ENCODE measurements around the gene LRRC8B. TPM values are rescaled to one million over a fixed set of nuclear protein-coding genes. Genes with fewer than 3 reads are reported as not detected.

Gene LRRC8B
- total RNA-seq, 1 donor from 2014 or later = 19.1 TPM

DNA sequence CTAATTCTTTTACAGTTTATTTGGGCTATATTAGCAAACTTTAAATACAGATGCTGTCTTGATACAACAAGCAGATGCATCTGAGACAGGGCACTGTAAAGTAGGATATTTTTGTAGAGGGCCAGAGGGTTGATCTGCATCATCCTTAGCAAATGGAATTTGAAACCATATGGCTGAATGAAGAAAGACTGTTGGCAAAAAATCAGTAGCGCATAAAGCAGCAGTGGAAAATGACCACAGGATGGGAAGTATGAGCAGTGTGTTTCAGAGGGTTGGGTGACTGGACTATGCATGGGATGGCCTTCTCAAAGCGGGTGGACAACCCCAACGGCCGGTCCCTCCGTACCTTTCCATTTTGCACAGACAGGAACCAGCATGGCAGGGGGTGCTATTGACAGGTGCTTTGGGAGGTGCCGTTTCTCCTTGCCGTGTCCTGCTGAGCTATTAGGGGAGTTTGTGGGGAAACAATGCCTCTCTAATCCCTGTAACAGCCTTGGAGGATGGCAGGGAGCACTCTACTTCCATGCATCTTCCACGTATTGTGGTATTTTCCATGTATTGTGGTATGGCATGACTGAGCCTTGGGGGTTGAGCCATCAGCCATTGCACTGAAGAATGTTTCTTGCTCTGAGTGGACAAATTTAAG, 5.9 kb downstream of the LRRC8B start:
- TF ChIP-seq, protein P1, sequence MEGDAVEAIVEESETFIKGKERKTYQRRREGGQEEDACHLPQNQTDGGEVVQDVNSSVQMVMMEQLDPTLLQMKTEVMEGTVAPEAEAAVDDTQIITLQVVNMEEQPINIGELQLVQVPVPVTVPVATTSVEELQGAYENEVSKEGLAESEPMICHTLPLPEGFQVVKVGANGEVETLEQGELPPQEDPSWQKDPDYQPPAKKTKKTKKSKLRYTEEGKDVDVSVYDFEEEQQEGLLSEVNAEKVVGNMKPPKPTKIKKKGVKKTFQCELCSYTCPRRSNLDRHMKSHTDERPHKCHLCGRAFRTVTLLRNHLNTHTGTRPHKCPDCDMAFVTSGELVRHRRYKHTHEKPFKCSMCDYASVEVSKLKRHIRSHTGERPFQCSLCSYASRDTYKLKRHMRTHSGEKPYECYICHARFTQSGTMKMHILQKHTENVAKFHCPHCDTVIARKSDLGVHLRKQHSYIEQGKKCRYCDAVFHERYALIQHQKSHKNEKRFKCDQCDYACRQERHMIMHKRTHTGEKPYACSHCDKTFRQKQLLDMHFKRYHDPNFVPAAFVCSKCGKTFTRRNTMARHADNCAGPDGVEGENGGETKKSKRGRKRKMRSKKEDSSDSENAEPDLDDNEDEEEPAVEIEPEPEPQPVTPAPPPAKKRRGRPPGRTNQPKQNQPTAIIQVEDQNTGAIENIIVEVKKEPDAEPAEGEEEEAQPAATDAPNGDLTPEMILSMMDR (IDR thresholded peaks at IDR 0.05) = no peak
- Mint-ChIP-seq H3K27ac (no peak overlapping the region), H3K4me1 (peaks cover 6% of the 10 kb centered on the region), H3K4me3 (no peak overlapping the region), H3K27me3 (no peaks in the 10 kb centered on the region), H3K36me3 (ENCODE audit: low read depth) (peaks cover 8% of the 10 kb centered on the region), H3K9me3 (no peaks in the 10 kb centered on the region)
- POLR2A ChIA-PET = no interaction called here
- intact Hi-C loops (cut with micrococcal nuclease) = no loop called here
- ATAC-seq (ENCODE audit: low read depth) = no peak
- CTCF ChIA-PET = no interaction called here
- no peak for DNase-seq

DNA sequence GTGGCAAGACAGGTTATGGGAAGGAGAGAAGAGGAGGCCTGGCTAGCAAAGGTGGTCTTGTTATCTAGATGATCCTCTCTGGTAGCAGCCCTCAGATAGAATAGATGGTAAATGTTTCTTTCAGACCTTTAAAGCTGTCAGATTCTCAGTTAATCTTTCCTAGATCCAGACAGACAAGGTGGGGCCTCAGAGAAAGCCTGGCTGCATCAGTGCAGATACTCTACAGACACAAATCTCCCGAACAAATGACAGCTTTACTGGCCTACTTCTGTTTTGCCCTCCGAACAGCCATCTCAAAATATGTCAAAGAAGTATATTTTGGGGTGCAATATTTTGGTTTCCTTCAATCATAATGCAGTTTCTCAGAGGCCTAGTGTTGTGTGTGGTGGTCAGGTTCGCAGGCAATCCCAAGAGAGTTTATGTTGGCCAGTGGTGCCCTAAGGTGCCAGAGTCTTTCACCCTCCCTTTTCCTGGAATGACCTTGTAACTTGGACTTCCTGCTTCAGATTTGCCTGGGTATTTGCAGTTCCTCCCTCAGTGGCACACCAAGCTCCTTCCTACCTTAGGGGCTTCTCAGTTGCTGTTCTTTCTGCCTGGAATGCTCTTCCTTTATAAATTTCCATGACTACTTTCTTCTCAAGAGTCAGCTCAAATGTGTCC, 7.0 kb downstream of the LRRC8B start:
- no peaks in the 10 kb centered on the region for H3K27me3 Mint-ChIP-seq
- H3K9me3 Mint-ChIP-seq = no peaks in the 10 kb centered on the region
- H3K4me1 Mint-ChIP-seq = no peaks in the 10 kb centered on the region
- POLR2A ChIA-PET = no interaction called here
- DNase-seq (no peak), ATAC-seq (ENCODE audit: low read depth) (no peak)
- CTCF ChIA-PET = no interaction called here
- intact Hi-C loops (cut with micrococcal nuclease) = no loop called here
- no peak overlapping the region for H3K4me3 Mint-ChIP-seq
- TF ChIP-seq, protein P1 (IDR thresholded peaks at IDR 0.05) = no peak
- H3K36me3 Mint-ChIP-seq (ENCODE audit: low read depth) = peaks cover 10% of the 10 kb centered on the region
- H3K27ac Mint-ChIP-seq = no peak overlapping the region

DNA sequence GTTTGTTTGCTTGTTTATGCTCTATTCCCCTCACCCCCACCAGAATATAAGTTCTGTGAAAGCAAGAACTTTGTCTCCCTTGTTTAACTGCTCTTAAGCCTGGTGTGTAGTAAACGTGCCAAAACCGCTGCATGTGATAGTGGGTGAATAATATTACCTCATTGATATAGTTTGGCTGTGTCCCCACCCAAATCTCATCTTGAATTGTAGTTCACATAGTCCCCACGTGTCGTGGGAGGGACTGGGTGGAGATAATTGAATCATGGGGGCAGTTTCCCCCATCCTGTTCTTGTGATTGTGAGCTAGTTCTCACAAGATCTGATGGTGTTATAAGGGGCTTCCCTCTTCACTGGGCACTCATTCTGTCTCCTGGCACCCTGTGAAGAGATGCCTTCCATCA, 7.6 kb downstream of the LRRC8B start:
- Mint-ChIP-seq H3K27me3 (no peaks in the 10 kb centered on the region), H3K4me3 (no peak overlapping the region), H3K9me3 (no peaks in the 10 kb centered on the region), H3K27ac (no peak overlapping the region), H3K36me3 (ENCODE audit: low read depth) (peaks cover 10% of the 10 kb centered on the region), H3K4me1 (peaks cover 4% of the 10 kb centered on the region)
- TF ChIP-seq, protein P1 (IDR thresholded peaks at IDR 0.05) = no peak
- ATAC-seq (ENCODE audit: low read depth) (no peak), DNase-seq (no peak)
- CTCF ChIA-PET = no interaction called here
- POLR2A ChIA-PET = no interaction called here
- intact Hi-C loops (cut with micrococcal nuclease) = no loop called here

DNA sequence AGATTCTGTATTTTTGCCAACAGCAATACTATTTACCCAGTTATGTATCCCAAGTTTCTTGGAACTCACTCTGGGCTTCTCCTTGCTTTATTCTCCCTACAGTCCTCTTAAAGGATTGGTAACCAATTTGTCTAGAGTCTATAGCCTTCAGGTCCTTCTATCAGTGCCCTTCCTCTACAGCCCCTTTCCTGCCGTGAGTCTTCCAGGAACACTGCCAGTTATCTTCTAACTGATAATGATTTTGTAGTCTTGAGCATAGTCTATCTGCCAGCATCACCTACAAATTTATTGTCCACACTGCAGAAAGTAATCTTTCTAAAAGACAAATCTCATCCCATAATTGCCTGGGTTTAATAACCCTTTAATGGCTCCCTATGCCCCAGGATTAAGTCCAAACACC, 8.2 kb downstream of the LRRC8B start:
- POLR2A ChIA-PET = no interaction called here
- Mint-ChIP-seq H3K9me3 (no peaks in the 10 kb centered on the region), H3K4me1 (peaks cover 5% of the 10 kb centered on the region), H3K36me3 (ENCODE audit: low read depth) (peaks cover 10% of the 10 kb centered on the region), H3K27ac (no peak overlapping the region), H3K4me3 (no peak overlapping the region), H3K27me3 (no peaks in the 10 kb centered on the region)
- TF ChIP-seq, protein P1 (IDR thresholded peaks at IDR 0.05) = no peak
- intact Hi-C loops (cut with micrococcal nuclease) = no loop called here
- no peak for ATAC-seq (ENCODE audit: low read depth)
- no peak for DNase-seq
- CTCF ChIA-PET = no interaction called here

DNA sequence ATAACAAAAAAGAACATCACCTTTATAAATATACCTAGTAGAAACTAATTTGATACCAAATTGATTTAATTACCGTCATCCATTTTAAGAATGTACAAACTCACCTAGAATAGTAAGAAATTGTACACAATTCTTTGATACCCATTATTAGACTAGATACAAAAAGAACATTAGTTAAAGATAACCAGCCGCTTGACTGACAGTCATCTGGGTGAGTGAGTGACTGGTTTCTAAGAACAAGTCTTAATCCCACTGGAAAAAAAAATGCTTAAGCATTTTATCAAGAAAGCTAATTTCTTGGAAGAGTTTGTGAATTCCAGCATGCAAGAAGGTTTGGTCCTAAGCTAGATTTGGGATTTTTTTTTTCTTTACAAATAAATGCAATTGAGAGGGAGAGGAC, 10.9 kb downstream of the LRRC8B start:
- Mint-ChIP-seq H3K27ac (no peak overlapping the region), H3K9me3 (no peaks in the 10 kb centered on the region), H3K4me3 (no peak overlapping the region), H3K4me1 (peaks cover 11% of the 10 kb centered on the region), H3K36me3 (ENCODE audit: low read depth) (peaks cover 11% of the 10 kb centered on the region), H3K27me3 (no peaks in the 10 kb centered on the region)
- intact Hi-C loops (cut with micrococcal nuclease) = no loop called here
- ChIA-PET CTCF (interaction anchor here (0.6 kb wide), 1 partner anchor 16 kb away, joined by 3 read pairs; no protein-coding TSS in a partner anchor), POLR2A (interaction anchor here (1.2 kb wide), 1 partner anchor 10 kb away, joined by 3 read pairs; no protein-coding TSS in a partner anchor)
- no peak for ATAC-seq (ENCODE audit: low read depth)
- no peak for DNase-seq
- TF ChIP-seq, protein P1 (IDR thresholded peaks at IDR 0.05) = no peak

All from activated B cell treated with CpG ODN at 0.5 μM for 24 hours (primary cell).